ENCODE measurements around the gene RMI2.

GRCh38 chr16:11295672-11296071, 49.6 kb upstream of the RMI2 start:
- TF ChIP-seq, protein P1, sequence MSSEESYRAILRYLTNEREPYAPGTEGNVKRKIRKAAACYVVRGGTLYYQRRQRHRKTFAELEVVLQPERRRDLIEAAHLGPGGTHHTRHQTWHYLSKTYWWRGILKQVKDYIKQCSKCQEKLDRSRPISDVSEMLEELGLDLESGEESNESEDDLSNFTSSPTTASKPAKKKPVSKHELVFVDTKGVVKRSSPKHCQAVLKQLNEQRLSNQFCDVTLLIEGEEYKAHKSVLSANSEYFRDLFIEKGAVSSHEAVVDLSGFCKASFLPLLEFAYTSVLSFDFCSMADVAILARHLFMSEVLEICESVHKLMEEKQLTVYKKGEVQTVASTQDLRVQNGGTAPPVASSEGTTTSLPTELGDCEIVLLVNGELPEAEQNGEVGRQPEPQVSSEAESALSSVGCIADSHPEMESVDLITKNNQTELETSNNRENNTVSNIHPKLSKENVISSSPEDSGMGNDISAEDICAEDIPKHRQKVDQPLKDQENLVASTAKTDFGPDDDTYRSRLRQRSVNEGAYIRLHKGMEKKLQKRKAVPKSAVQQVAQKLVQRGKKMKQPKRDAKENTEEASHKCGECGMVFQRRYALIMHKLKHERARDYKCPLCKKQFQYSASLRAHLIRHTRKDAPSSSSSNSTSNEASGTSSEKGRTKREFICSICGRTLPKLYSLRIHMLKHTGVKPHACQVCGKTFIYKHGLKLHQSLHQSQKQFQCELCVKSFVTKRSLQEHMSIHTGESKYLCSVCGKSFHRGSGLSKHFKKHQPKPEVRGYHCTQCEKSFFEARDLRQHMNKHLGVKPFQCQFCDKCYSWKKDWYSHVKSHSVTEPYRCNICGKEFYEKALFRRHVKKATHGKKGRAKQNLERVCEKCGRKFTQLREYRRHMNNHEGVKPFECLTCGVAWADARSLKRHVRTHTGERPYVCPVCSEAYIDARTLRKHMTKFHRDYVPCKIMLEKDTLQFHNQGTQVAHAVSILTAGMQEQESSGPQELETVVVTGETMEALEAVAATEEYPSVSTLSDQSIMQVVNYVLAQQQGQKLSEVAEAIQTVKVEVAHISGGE (tag by site-specific recombination; conservative IDR thresholded peaks at IDR 0.05; ENCODE audit: low read depth): no peak
- no peak for TF ChIP-seq KLF10 (tag by site-specific recombination; IDR thresholded peaks at IDR 0.05)
- TF ChIP-seq, protein P2, sequence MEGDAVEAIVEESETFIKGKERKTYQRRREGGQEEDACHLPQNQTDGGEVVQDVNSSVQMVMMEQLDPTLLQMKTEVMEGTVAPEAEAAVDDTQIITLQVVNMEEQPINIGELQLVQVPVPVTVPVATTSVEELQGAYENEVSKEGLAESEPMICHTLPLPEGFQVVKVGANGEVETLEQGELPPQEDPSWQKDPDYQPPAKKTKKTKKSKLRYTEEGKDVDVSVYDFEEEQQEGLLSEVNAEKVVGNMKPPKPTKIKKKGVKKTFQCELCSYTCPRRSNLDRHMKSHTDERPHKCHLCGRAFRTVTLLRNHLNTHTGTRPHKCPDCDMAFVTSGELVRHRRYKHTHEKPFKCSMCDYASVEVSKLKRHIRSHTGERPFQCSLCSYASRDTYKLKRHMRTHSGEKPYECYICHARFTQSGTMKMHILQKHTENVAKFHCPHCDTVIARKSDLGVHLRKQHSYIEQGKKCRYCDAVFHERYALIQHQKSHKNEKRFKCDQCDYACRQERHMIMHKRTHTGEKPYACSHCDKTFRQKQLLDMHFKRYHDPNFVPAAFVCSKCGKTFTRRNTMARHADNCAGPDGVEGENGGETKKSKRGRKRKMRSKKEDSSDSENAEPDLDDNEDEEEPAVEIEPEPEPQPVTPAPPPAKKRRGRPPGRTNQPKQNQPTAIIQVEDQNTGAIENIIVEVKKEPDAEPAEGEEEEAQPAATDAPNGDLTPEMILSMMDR (tag by site-specific recombination; IDR thresholded peaks at IDR 0.05): no peak
- TF ChIP-seq ZNF544 (tag by site-specific recombination; IDR thresholded peaks at IDR 0.05): no peak
- TF ChIP-seq ZNF274 (IDR thresholded peaks at IDR 0.05; ENCODE audit: low read length): no peak
- no peak for TF ChIP-seq ZNF274 (tag by site-specific recombination; IDR thresholded peaks at IDR 0.05; ENCODE audit: borderline replicate concordance)
- no peak for TF ChIP-seq ZNF175 (tag by site-specific recombination; IDR thresholded peaks at IDR 0.05)
- no peak for TF ChIP-seq ZNF121 (tag by site-specific recombination; IDR thresholded peaks at IDR 0.05)
- TF ChIP-seq, protein P3, sequence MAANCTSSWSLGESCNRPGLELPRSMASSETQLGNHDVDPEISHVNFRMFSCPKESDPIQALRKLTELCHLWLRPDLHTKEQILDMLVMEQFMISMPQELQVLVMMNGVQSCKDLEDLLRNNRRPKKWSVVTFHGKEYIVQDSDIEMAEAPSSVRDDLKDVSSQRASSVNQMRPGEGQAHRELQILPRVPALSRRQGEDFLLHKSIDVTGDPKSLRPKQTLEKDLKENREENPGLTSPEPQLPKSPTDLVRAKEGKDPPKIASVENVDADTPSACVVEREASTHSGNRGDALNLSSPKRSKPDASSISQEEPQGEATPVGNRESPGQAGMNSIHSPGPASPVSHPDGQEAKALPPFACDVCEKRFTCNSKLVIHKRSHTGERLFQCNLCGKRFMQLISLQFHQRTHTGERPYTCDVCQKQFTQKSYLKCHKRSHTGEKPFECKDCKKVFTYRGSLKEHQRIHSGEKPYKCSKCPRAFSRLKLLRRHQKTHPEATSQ (tag by site-specific recombination; IDR thresholded peaks at IDR 0.05): no peak
- TF ChIP-seq ZNF501 (tag by site-specific recombination; IDR thresholded peaks at IDR 0.05): no peak
